Activated T-helper 17 cell treated with anti-CD3 and anti-CD28 coated beads, Interleukin-2, amount 50 U/mL, for 72 hours (primary cell): Measurements from ENCODE around the gene BLOC1S2. TPM values are rescaled to one million over a fixed set of nuclear protein-coding genes. Genes with fewer than 3 reads are reported as not detected.

Source experiments
- ATAC-seq: fragments of 150-1000 bp; cut with Tn5 transposase; replicated peaks from 2 replicates; pipeline ENCODE4 v1.10.0; 2021; ENCODE audit warnings: mild to moderate bottlenecking, moderate library complexity
- H3K27ac Mint-ChIP-seq: one replicate; pipeline ENCODE4 v1.8.0; 2022; ENCODE audit warnings: mixed read lengths
- H3K27me3 Mint-ChIP-seq: one replicate; pipeline ENCODE4 v1.8.0; 2022; ENCODE audit warnings: mixed read lengths
- H3K36me3 Mint-ChIP-seq: one replicate; pipeline ENCODE4 v1.8.0; 2022; ENCODE audit warnings: low read depth, mild to moderate bottlenecking, mixed read lengths
- H3K4me1 Mint-ChIP-seq: one replicate; pipeline ENCODE4 v1.8.0; 2022; ENCODE audit warnings: mixed read lengths
- H3K4me3 Mint-ChIP-seq: one replicate; pipeline ENCODE4 v1.8.0; 2022; ENCODE audit warnings: mild to moderate bottlenecking, mixed read lengths
- H3K9me3 Mint-ChIP-seq: one replicate; pipeline ENCODE4 v1.8.0; 2022; ENCODE audit warnings: mixed read lengths
- total RNA-seq, 2 donors: library from RNA; stranded (reverse); gene quantifications; one replicate each; pipeline ENCODE4 v1.2.3, GENCODE V29; 2022

The BLOC1S2 gene
- 10 to 100 TPM; 54.1 to 59.3 TPM for total RNA-seq

GRCh38 chr10:100286051-100287033 lies at the start of gene BLOC1S2:
TSS of gene BLOC1S2 (minus strand) at chr10:100286680. CDS start at chr10:100286659, 21 bp downstream.
- ATAC-seq: peak; percentile 90
- Mint-ChIP-seq H3K9me3 (no peaks in the 10 kb centered on the region), H3K27me3 (no peaks in the 10 kb centered on the region), H3K4me1 (peaks cover 20% of the 10 kb centered on the region), H3K27ac (peak within 1 kb of the TSS; percentile 99), H3K36me3 (peaks cover 27% of the 10 kb centered on the region), H3K4me3 (peak within 1 kb of the TSS; percentile 99)

GRCh38 chr10:100334762-100335161 lies 48.3 kb upstream of the BLOC1S2 start:
- no peaks in the 10 kb centered on the region for H3K36me3 Mint-ChIP-seq
- H3K4me3 Mint-ChIP-seq: no peak overlapping the region

GRCh38 chr10:100333661-100334440 lies 47.4 kb upstream of the BLOC1S2 start:
- Mint-ChIP-seq H3K4me1 (no peaks in the 10 kb centered on the region), H3K9me3 (no peaks in the 10 kb centered on the region), H3K36me3 (no peaks in the 10 kb centered on the region), H3K27ac (no peak overlapping the region), H3K4me3 (no peak overlapping the region), H3K27me3 (peaks cover 10% of the 10 kb centered on the region)
- ATAC-seq: no peak

More at GRCh38 chr10:100334762-100335161, 48.3 kb upstream of the BLOC1S2 start:
- Mint-ChIP-seq H3K9me3 (no peaks in the 10 kb centered on the region), H3K4me1 (no peaks in the 10 kb centered on the region), H3K27me3 (peaks cover 10% of the 10 kb centered on the region), H3K27ac (no peak overlapping the region)
- ATAC-seq: no peak

GRCh38 chr10:100333106-100333505 lies 46.6 kb upstream of the BLOC1S2 start:
- Mint-ChIP-seq H3K27ac (no peak overlapping the region), H3K9me3 (no peaks in the 10 kb centered on the region), H3K4me3 (no peak overlapping the region), H3K27me3 (peaks cover 12% of the 10 kb centered on the region), H3K36me3 (no peaks in the 10 kb centered on the region), H3K4me1 (no peaks in the 10 kb centered on the region)
- no peak for ATAC-seq

- Mint-ChIP-seq H3K4me3 (no peak within 1 kb of the TSS), H3K27ac (no peak within 1 kb of the TSS), H3K27me3 (peaks cover 13% of the 10 kb centered on the region), H3K4me1 (no peaks in the 10 kb centered on the region), H3K36me3 (no peaks in the 10 kb centered on the region), H3K9me3 (no peaks in the 10 kb centered on the region)
- ATAC-seq: no peak
These were observed 43.6 kb upstream of the BLOC1S2 start, which contains the start of gene PKD2L1 for GRCh38 chr10:100330079-100330478. TSS of gene PKD2L1 (minus strand) at chr10:100330228. CDS start at chr10:100330103, 125 bp downstream.

- no peak for ATAC-seq
- no peaks in the 10 kb centered on the region for H3K9me3 Mint-ChIP-seq
- no peak overlapping the region for H3K27ac Mint-ChIP-seq
- H3K4me1 Mint-ChIP-seq: no peaks in the 10 kb centered on the region
- H3K4me3 Mint-ChIP-seq: no peak overlapping the region
- peaks cover 8% of the 10 kb centered on the region for H3K27me3 Mint-ChIP-seq
- H3K36me3 Mint-ChIP-seq: no peaks in the 10 kb centered on the region
These were observed 41.7 kb upstream of the BLOC1S2 start for GRCh38 chr10:100328198-100328597.

- peaks cover 8% of the 10 kb centered on the region for H3K27me3 Mint-ChIP-seq
- H3K36me3 Mint-ChIP-seq: no peaks in the 10 kb centered on the region
- no peak overlapping the region for H3K4me3 Mint-ChIP-seq
- ATAC-seq: no peak
- H3K9me3 Mint-ChIP-seq: no peaks in the 10 kb centered on the region
- no peaks in the 10 kb centered on the region for H3K4me1 Mint-ChIP-seq
- no peak overlapping the region for H3K27ac Mint-ChIP-seq
These were observed 41.2 kb upstream of the BLOC1S2 start for GRCh38 chr10:100327718-100328009.

- H3K9me3 Mint-ChIP-seq: no peaks in the 10 kb centered on the region
- peaks cover 7% of the 10 kb centered on the region for H3K27me3 Mint-ChIP-seq
- ATAC-seq: peak; percentile 92
- H3K36me3 Mint-ChIP-seq: no peaks in the 10 kb centered on the region
- H3K27ac Mint-ChIP-seq: peak overlapping the region; percentile 46
- peak overlapping the region; percentile 7 for H3K4me3 Mint-ChIP-seq
- no peaks in the 10 kb centered on the region for H3K4me1 Mint-ChIP-seq
These were observed 40.7 kb upstream of the BLOC1S2 start for GRCh38 chr10:100327007-100327717.

- no peaks in the 10 kb centered on the region for H3K9me3 Mint-ChIP-seq
- H3K36me3 Mint-ChIP-seq: no peaks in the 10 kb centered on the region
- H3K27ac Mint-ChIP-seq: no peak overlapping the region
- H3K4me3 Mint-ChIP-seq: no peak overlapping the region
- peaks cover 3% of the 10 kb centered on the region for H3K27me3 Mint-ChIP-seq
- no peak for ATAC-seq
- no peaks in the 10 kb centered on the region for H3K4me1 Mint-ChIP-seq
These were observed 38.7 kb upstream of the BLOC1S2 start for GRCh38 chr10:100325158-100325557.

- Mint-ChIP-seq H3K9me3 (no peaks in the 10 kb centered on the region), H3K27me3 (peaks cover 16% of the 10 kb centered on the region), H3K27ac (no peak overlapping the region), H3K4me1 (no peaks in the 10 kb centered on the region), H3K36me3 (no peaks in the 10 kb centered on the region), H3K4me3 (no peak overlapping the region)
- no peak for ATAC-seq
These were observed 33.4 kb upstream of the BLOC1S2 start for GRCh38 chr10:100319707-100320402.

- Mint-ChIP-seq H3K4me1 (no peaks in the 10 kb centered on the region), H3K36me3 (no peaks in the 10 kb centered on the region), H3K9me3 (no peaks in the 10 kb centered on the region), H3K27me3 (peaks cover 25% of the 10 kb centered on the region), H3K27ac (no peak overlapping the region), H3K4me3 (no peak overlapping the region)
- ATAC-seq: no peak
These were observed 31.7 kb upstream of the BLOC1S2 start for GRCh38 chr10:100318207-100318606.

GRCh38 chr10:100315615-100316014 lies 29.1 kb upstream of the BLOC1S2 start:
- Mint-ChIP-seq H3K9me3 (no peaks in the 10 kb centered on the region), H3K27me3 (peaks cover 47% of the 10 kb centered on the region), H3K4me3 (no peak overlapping the region), H3K4me1 (no peaks in the 10 kb centered on the region), H3K27ac (no peak overlapping the region), H3K36me3 (no peaks in the 10 kb centered on the region)
- no peak for ATAC-seq

GRCh38 chr10:100311298-100311697 lies 24.8 kb upstream of the BLOC1S2 start:
- no peak overlapping the region for H3K4me3 Mint-ChIP-seq
- peaks cover 48% of the 10 kb centered on the region for H3K27me3 Mint-ChIP-seq
- no peaks in the 10 kb centered on the region for H3K9me3 Mint-ChIP-seq
- no peak overlapping the region for H3K27ac Mint-ChIP-seq
- H3K36me3 Mint-ChIP-seq: no peaks in the 10 kb centered on the region
- no peaks in the 10 kb centered on the region for H3K4me1 Mint-ChIP-seq
- ATAC-seq: no peak

- Mint-ChIP-seq H3K4me3 (no peak overlapping the region), H3K27me3 (peaks cover 35% of the 10 kb centered on the region), H3K36me3 (no peaks in the 10 kb centered on the region), H3K27ac (no peak overlapping the region), H3K9me3 (no peaks in the 10 kb centered on the region), H3K4me1 (no peaks in the 10 kb centered on the region)
- ATAC-seq: no peak
These were observed 21.2 kb upstream of the BLOC1S2 start for GRCh38 chr10:100307684-100308083.
